WTC11 (cell line): ENCODE measurements around the gene MAPK9. TPM values are rescaled to one million over a fixed set of nuclear protein-coding genes. Genes with fewer than 3 reads are reported as not detected.
A peak's percentile ranks its signal among the peaks of the same experiment; 100 is the strongest.

Experiments used
- ATAC-seq: fragments of 200-7000 bp; cut with Tn5 transposase; 2 replicates; pipeline ENCODE4 v1.10.0; 2021; ENCODE audit warnings: mild to moderate bottlenecking, moderate library complexity
- CTCF ChIA-PET: fragments of 300-600 bp; sonication (Branson Sonifier 250); formaldehyde crosslinking; loops from one replicate; lab custom pipeline; 2021; ENCODE audit warnings: antibody characterized with exemption; lab: Charles Lee
- POLR2A ChIA-PET: fragments of 350-600 bp; sonication (Branson Sonifier 250); formaldehyde crosslinking; loops from one replicate; lab custom pipeline; 2021; ENCODE audit warnings: antibody characterized with exemption; lab: Charles Lee
- DNase-seq: peaks from one replicate; pipeline ENCODE4 v3.0.0; 2021; ENCODE audit warnings: low spot score
- H3K27ac Mint-ChIP-seq: 2 replicates; pipeline ENCODE4 v1.8.0; 2021; ENCODE audit warnings: mixed read lengths
- H3K27me3 Mint-ChIP-seq: 2 replicates; pipeline ENCODE4 v1.8.0; 2021; ENCODE audit warnings: low read depth, mild to moderate bottlenecking, moderate library complexity, mixed read lengths
- H3K36me3 Mint-ChIP-seq: 2 replicates; pipeline ENCODE4 v1.8.0; 2021; ENCODE audit warnings: mixed read lengths
- H3K4me1 Mint-ChIP-seq: 2 replicates; pipeline ENCODE4 v1.8.0; 2022; ENCODE audit warnings: mixed read lengths
- H3K4me3 Mint-ChIP-seq: 2 replicates; pipeline ENCODE4 v1.8.0; 2021; ENCODE audit warnings: mild to moderate bottlenecking, moderate library complexity, mixed read lengths
- H3K9me3 Mint-ChIP-seq: 2 replicates; pipeline ENCODE4 v1.8.0; 2021; ENCODE audit warnings: mixed read lengths
- ELF4 ChIP-seq: sonication (generic); formaldehyde crosslinking; IDR thresholded peaks from 2 replicates; pipeline ENCODE4 v1.8.1; 2022; ENCODE audit warnings: low read depth, mild to moderate bottlenecking, moderate library complexity, missing genetic modification reagents
- ESRRA ChIP-seq: sonication (generic); formaldehyde crosslinking; IDR thresholded peaks from 2 replicates; pipeline ENCODE4 v1.8.1; 2022; ENCODE audit warnings: mild to moderate bottlenecking, missing genetic modification reagents, borderline replicate concordance
- ETV6 ChIP-seq: sonication (generic); formaldehyde crosslinking; IDR thresholded peaks from 2 replicates; pipeline ENCODE4 v1.8.1; 2022; ENCODE audit warnings: mild to moderate bottlenecking, missing genetic modification reagents
- GABPB1 ChIP-seq: sonication (generic); formaldehyde crosslinking; IDR thresholded peaks from 2 replicates; pipeline ENCODE4 v1.8.1; 2023; ENCODE audit warnings: mild to moderate bottlenecking, missing genetic modification reagents
- IRF1 ChIP-seq: sonication (generic); formaldehyde crosslinking; IDR thresholded peaks from 2 replicates; pipeline ENCODE4 v1.8.0; 2023; ENCODE audit warnings: missing genetic modification reagents
- MLX ChIP-seq: sonication (generic); formaldehyde crosslinking; IDR thresholded peaks from 2 replicates; pipeline ENCODE4 v1.8.1; 2023; ENCODE audit warnings: mild to moderate bottlenecking, missing genetic modification reagents, moderate library complexity
- OVOL2 ChIP-seq: fragments of 250-450 bp; sonication (Bioruptor Pico); IDR thresholded peaks from 2 replicates; pipeline ENCODE4 v1.9.0; 2021; ENCODE audit warnings: mild to moderate bottlenecking, borderline replicate concordance
- PREB ChIP-seq: sonication (generic); formaldehyde crosslinking; IDR thresholded peaks from 2 replicates; pipeline ENCODE4 v1.8.1; 2022; ENCODE audit warnings: mild to moderate bottlenecking, missing genetic modification reagents, moderate library complexity, borderline replicate concordance
- PRRX2 ChIP-seq: fragments of 250-450 bp; sonication (Bioruptor Pico); IDR thresholded peaks from 2 replicates; pipeline ENCODE4 v1.8.0; 2021; ENCODE audit warnings: mild to moderate bottlenecking
- RORB ChIP-seq: fragments of 250-450 bp; sonication (Bioruptor Pico); IDR thresholded peaks from 2 replicates; pipeline ENCODE4 v1.9.0; 2021; ENCODE audit warnings: mild to moderate bottlenecking
- SMAD3 ChIP-seq: sonication (generic); formaldehyde crosslinking; IDR thresholded peaks from 2 replicates; pipeline ENCODE4 v1.8.0; 2022; ENCODE audit warnings: missing genetic modification reagents, mild to moderate bottlenecking, borderline replicate concordance
- SMAD4 ChIP-seq: sonication (generic); formaldehyde crosslinking; IDR thresholded peaks from 2 replicates; pipeline ENCODE4 v1.8.0; 2022; ENCODE audit warnings: mild to moderate bottlenecking, missing genetic modification reagents
- TCF7 ChIP-seq: sonication (generic); formaldehyde crosslinking; IDR thresholded peaks from 2 replicates; pipeline ENCODE4 v1.8.0; 2022; ENCODE audit warnings: mild to moderate bottlenecking, low read depth, missing genetic modification reagents, moderate library complexity
- TEAD4 ChIP-seq: sonication (generic); formaldehyde crosslinking; IDR thresholded peaks from 2 replicates; pipeline ENCODE4 v1.8.0; 2022; ENCODE audit warnings: mild to moderate bottlenecking, missing genetic modification reagents
- USF1 ChIP-seq: sonication (generic); formaldehyde crosslinking; IDR thresholded peaks from 2 replicates; pipeline ENCODE4 v1.8.0; 2022; ENCODE audit warnings: mild to moderate bottlenecking, missing genetic modification reagents
- USF2 ChIP-seq: sonication (generic); formaldehyde crosslinking; IDR thresholded peaks from 2 replicates; pipeline ENCODE4 v1.8.1; 2023; ENCODE audit warnings: mild to moderate bottlenecking, missing genetic modification reagents, moderate library complexity
- ZNF138 ChIP-seq: sonication (generic); formaldehyde crosslinking; conservative IDR thresholded peaks from 2 replicates; pipeline ENCODE4 v1.8.1; 2022; ENCODE audit warnings: mild to moderate bottlenecking, moderate library complexity, missing genetic modification reagents
- ZNF423 ChIP-seq: fragments of 250-450 bp; sonication (Bioruptor Pico); IDR thresholded peaks from 2 replicates; pipeline ENCODE4 v2.1.2; 2022; ENCODE audit warnings: mild to moderate bottlenecking, moderate library complexity
- ZNF425 ChIP-seq: fragments of 250-450 bp; sonication (Bioruptor Pico); conservative IDR thresholded peaks from 2 replicates; pipeline ENCODE4 v1.9.0; 2021; ENCODE audit warnings: mild to moderate bottlenecking
- total RNA-seq: library from RNA; stranded (reverse); gene quantifications from 3 replicates; pipeline ENCODE4 v1.2.3, GENCODE V29; 2021

MAPK9 gene
- total RNA-seq, 1 experiment from 2014 or later: 42.9 TPM

- TF ChIP-seq USF2 (CRISPR knock-in tag) (no peak), RORB (no peak)
Observed at GRCh38 chr5:180235846-180236245, 56.0 kb downstream of the MAPK9 start (continued).

GRCh38 chr5:180235077-180235476 is 56.8 kb downstream of the MAPK9 start:
- H3K4me3 Mint-ChIP-seq: no peak overlapping the region
- H3K4me1 Mint-ChIP-seq: peaks cover 8% of the 10 kb centered on the region
- CTCF ChIA-PET: no interaction called here
- ATAC-seq: peak; percentile 43
- H3K36me3 Mint-ChIP-seq: peaks cover 48% of the 10 kb centered on the region
- no peaks in the 10 kb centered on the region for H3K9me3 Mint-ChIP-seq
- POLR2A ChIA-PET: no interaction called here
- no peak for DNase-seq
- peak overlapping the region; percentile 46 for H3K27ac Mint-ChIP-seq
- no peaks in the 10 kb centered on the region for H3K27me3 Mint-ChIP-seq
- TF ChIP-seq GABPB1 (no peak), TEAD4 (CRISPR knock-in tag) (no peak), ESRRA (no peak), ZNF138 (no peak), ELF4 (CRISPR knock-in tag) (no peak), ZNF423 (CRISPR knock-in tag) (no peak), SMAD3 (CRISPR knock-in tag) (no peak), ZNF425 (no peak), TCF7 (CRISPR knock-in tag) (no peak), SMAD4 (CRISPR knock-in tag) (no peak)

GRCh38 chr5:180234271-180234670 is 57.6 kb downstream of the MAPK9 start:
- TF ChIP-seq OVOL2 (CRISPR knock-in tag) (no peak), PREB (CRISPR knock-in tag) (no peak), MLX (CRISPR knock-in tag) (no peak), ZNF138 (no peak), USF1 (no peak), IRF1 (CRISPR knock-in tag) (no peak), PRRX2 (no peak), ETV6 (CRISPR knock-in tag) (no peak)
- H3K27ac Mint-ChIP-seq: no peak overlapping the region; the same call in 1 of the 2 replicates
- ATAC-seq: no peak
- DNase-seq: no peak
- H3K27me3 Mint-ChIP-seq: no peaks in the 10 kb centered on the region
- H3K4me1 Mint-ChIP-seq: peaks cover 8% of the 10 kb centered on the region
- no peak overlapping the region for H3K4me3 Mint-ChIP-seq
- H3K36me3 Mint-ChIP-seq: peaks cover 42% of the 10 kb centered on the region
- H3K9me3 Mint-ChIP-seq: no peaks in the 10 kb centered on the region
- ChIA-PET CTCF (no interaction called here), POLR2A (interaction anchor here (0.5 kb wide), 1 partner anchor 77 kb away, joined by 10 read pairs; no protein-coding TSS in a partner anchor)
